A204.1 (cell line): Measurements from ENCODE around the gene STX8.

ENCODE experiments used
- FAIRE-seq: peaks from 2 replicates; lab custom pipeline; 2012; peaks lifted over from hg19 to GRCh38; lab: Jason Lieb, UNC

The STX8 gene

GRCh38 chr17:9554715-9555114 is 20.9 kb downstream of the STX8 start:
- FAIRE-seq, result peak; percentile 65

GRCh38 chr17:9553596-9553995 is 22.0 kb downstream of the STX8 start:
- no peak for FAIRE-seq

DNA sequence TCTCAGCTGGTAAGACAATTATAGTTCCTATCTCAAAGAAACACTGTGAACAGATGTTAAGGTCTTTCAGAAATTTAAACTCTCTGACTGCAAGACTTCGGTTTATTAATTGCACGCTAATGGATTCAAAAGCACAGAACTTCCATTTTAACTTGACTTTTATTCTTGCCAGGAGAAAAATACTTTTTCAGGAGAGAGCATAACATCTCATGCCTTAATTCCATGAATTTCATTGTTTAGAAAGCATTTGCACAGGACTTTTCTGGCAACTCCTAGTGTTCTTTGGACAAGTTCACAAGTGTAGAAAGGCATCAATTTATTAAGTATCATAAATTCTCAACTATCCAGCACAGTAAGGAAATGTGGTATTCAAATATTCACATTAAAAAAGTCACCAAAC is 22.4 kb downstream of the STX8 start:
- no peak for FAIRE-seq

GRCh38 chr17:9549215-9549614 is 26.4 kb downstream of the STX8 start:
- no peak for FAIRE-seq

DNA sequence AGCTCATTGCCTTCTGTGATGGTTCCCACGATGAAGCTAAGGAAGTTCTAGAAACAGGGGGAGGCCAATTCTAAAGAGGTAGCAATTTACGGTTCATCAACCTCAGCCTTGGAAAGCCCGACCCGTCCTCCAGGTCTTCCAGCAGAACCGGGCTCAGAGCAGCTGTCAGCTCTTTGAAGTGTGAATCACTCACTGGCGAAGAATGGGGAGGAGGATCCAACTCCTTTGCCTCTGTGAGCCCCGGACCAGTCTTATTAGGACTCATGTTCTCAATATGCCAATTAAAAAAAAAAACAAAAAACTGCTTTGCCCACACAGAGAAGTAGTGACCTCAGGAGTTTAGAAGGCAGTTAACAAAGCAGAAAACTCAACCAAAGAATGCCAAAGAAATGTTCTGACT is 31.4 kb downstream of the STX8 start:
- FAIRE-seq, result no peak

DNA sequence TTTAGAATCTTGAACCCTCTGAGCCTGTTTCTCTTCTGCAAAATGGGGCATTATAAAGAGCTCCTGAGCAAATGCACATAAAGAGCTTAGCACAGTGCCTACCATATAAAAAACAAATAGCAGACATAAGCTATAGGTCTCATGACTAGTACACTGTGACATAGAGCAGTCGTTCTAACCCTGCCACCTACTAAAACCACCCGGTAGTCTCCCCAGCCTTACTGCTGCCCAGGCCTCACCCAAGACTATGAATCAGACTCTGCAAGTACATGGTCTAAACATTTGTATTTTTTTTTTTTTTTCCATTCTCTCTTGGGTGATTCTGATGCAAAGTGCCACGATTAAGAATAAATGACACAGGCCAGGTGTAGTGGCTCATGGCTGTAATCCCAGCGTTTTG is 33.9 kb downstream of the STX8 start:
- FAIRE-seq, result no peak

- FAIRE-seq, result no peak
These were observed 37.0 kb downstream of the STX8 start for GRCh38 chr17:9538626-9539025.

- no peak for FAIRE-seq
These were observed 38.3 kb downstream of the STX8 start for GRCh38 chr17:9537177-9537776.

- no peak for FAIRE-seq
These were observed 39.6 kb downstream of the STX8 start for GRCh38 chr17:9536061-9536460.

GRCh38 chr17:9533441-9533840 is 42.2 kb downstream of the STX8 start:
- FAIRE-seq, result no peak

GRCh38 chr17:9532715-9533114 is 42.9 kb downstream of the STX8 start:
- no peak for FAIRE-seq

- no peak for FAIRE-seq
These were observed 44.6 kb downstream of the STX8 start for GRCh38 chr17:9531034-9531433.

DNA sequence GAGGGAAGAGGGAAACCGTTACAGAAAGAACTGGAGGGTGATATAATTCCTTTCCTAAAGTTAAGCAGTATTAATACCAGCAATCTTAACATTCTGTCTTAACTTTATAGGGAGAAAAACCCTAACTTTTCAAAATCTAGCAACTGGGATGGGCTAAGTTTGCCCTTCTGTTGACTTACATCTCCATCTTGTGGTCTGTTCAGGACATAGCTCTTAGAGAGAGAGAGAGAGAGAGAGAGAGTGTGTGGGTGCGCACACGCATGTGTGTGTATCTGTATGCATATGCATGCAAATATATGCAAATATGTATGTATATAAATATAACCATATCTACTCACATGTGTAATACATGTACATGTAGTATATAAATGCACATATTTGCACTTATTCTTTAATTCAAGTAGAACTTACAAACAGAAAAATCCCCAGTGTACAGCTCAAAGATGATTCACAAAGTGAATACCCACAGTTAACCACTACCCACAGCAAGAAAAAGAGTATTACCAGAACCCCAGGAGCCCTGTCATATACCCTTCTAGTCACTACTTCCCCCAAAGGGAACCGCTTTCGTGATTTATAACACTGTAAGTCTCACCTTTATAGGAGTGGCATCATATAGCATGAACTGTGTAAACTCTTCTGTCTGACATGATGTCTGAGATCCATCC is 46.5 kb downstream of the STX8 start:
- peak; percentile 35 for FAIRE-seq

GRCh38 chr17:9527788-9528187 is 47.8 kb downstream of the STX8 start:
- FAIRE-seq, result no peak

GRCh38 chr17:9522074-9522473 is 53.5 kb downstream of the STX8 start:
- FAIRE-seq, result peak; percentile 65

- FAIRE-seq, result no peak
These were observed 54.6 kb downstream of the STX8 start for GRCh38 chr17:9521062-9521461.

- FAIRE-seq, result no peak
These were observed 55.0 kb downstream of the STX8 start for GRCh38 chr17:9520649-9521048.

- FAIRE-seq, result no peak
These were observed 55.9 kb downstream of the STX8 start for GRCh38 chr17:9519583-9520272.

GRCh38 chr17:9517396-9517795 is 58.2 kb downstream of the STX8 start:
- FAIRE-seq, result no peak

- no peak for FAIRE-seq
These were observed 62.4 kb downstream of the STX8 start for GRCh38 chr17:9513266-9513665.

GRCh38 chr17:9512323-9513168 is 63.1 kb downstream of the STX8 start:
- no peak for FAIRE-seq

- no peak for FAIRE-seq
These were observed 66.3 kb downstream of the STX8 start for GRCh38 chr17:9509236-9509816.
